Measurements from ENCODE around the gene CATSPER4.

CATSPER4 gene

GRCh38 chr1:26190373-26190987, at the start of gene CATSPER4:
TSS of gene CATSPER4 (plus strand) at chr1:26190602. CDS start at chr1:26190628, 26 bp downstream.
- peak in 10 of 42 donors; percentile 14 to 65 (median 34) for DNase-seq
- intact Hi-C loops (cut with DNase I) = no loop called here

GRCh38 chr1:26142159-26142558, 48.2 kb upstream of the CATSPER4 start:
- intact Hi-C loops (cut with DNase I) = no loop called here

GRCh38 chr1:26145041-26145959, 45.1 kb upstream of the CATSPER4 start:
- intact Hi-C loops (cut with DNase I) = loop anchor here (2.0 to 5.0 kb wide), 2 partner anchors 40 to 108 kb away; no protein-coding TSS in a partner anchor
- DNase-seq = peak; percentile 66 to 96 (median 87)

More at GRCh38 chr1:26142159-26142558, 48.2 kb upstream of the CATSPER4 start:
- DNase-seq = peak in 1 of 42 donors; percentile 10

GRCh38 chr1:26145960-26146294, 44.5 kb upstream of the CATSPER4 start:
- peak in 1 of 42 donors; percentile 13 for DNase-seq
- intact Hi-C loops (cut with DNase I) = loop anchor here (2.0 to 5.0 kb wide), 2 partner anchors 41 to 109 kb away; no protein-coding TSS in a partner anchor

- intact Hi-C loops (cut with DNase I) = loop anchor here (5.0 kb wide), 1 partner anchor 112 kb away; no protein-coding TSS in a partner anchor
- DNase-seq = peak in 3 of 42 donors; percentile 3 to 15 (median 7)
Measured at GRCh38 chr1:26148887-26149286, 41.5 kb upstream of the CATSPER4 start.

GRCh38 chr1:26153966-26154532, 36.4 kb upstream of the CATSPER4 start:
- DNase-seq = peak in 3 of 42 donors; percentile 7 to 27 (median 22)

GRCh38 chr1:26154750-26155149, 35.7 kb upstream of the CATSPER4 start:
- intact Hi-C loops (cut with DNase I) = no loop called here
- DNase-seq = peak in 2 of 42 donors; percentile 20 to 22

More at GRCh38 chr1:26153966-26154532, 36.4 kb upstream of the CATSPER4 start:
- intact Hi-C loops (cut with DNase I) = no loop called here

GRCh38 chr1:26155370-26156284, 34.8 kb upstream of the CATSPER4 start:
- intact Hi-C loops (cut with DNase I) = no loop called here
- DNase-seq = peak in 3 of 42 donors; percentile 1 to 26 (median 26)

GRCh38 chr1:26156285-26157038, 33.9 kb upstream of the CATSPER4 start:
- peak in 4 of 42 donors; percentile 33 to 48 (median 36) for DNase-seq
- intact Hi-C loops (cut with DNase I) = no loop called here

GRCh38 chr1:26158271-26158907, 32.0 kb upstream of the CATSPER4 start:
- DNase-seq = peak in 2 of 42 donors; percentile 12 to 13
- intact Hi-C loops (cut with DNase I) = no loop called here

GRCh38 chr1:26158908-26159742, 31.3 kb upstream of the CATSPER4 start, which contains the start of gene FAM110D:
TSS of gene FAM110D (plus strand) at chr1:26159079. CDS start at chr1:26161292, 2,213 bp downstream.
- intact Hi-C loops (cut with DNase I) = no loop called here
- peak in 1 of 42 donors; percentile 14 for DNase-seq

GRCh38 chr1:26159743-26160039, 30.7 kb upstream of the CATSPER4 start:
- no peak for DNase-seq
- intact Hi-C loops (cut with DNase I) = loop anchor here (5.0 kb wide), 1 partner anchor 47 kb away; the partner anchor contains the start of gene PDIK1L

GRCh38 chr1:26160527-26161414, 29.6 kb upstream of the CATSPER4 start:
- no peak for DNase-seq
- intact Hi-C loops (cut with DNase I) = loop anchor here (5.0 kb wide), 1 partner anchor 48 kb away; the partner anchor contains the start of gene PDIK1L

- peak in 40 of 42 donors; percentile 34 to 85 (median 67) for DNase-seq
- intact Hi-C loops (cut with DNase I) = loop anchor here (5.0 kb wide), 1 partner anchor 49 kb away; the partner anchor contains the start of gene PDIK1L
Measured at GRCh38 chr1:26161415-26162219, 28.8 kb upstream of the CATSPER4 start.
